Motor neuron (in vitro differentiated cells): ENCODE data around the gene PDP2. TPM values are rescaled to one million over a fixed set of nuclear protein-coding genes. Genes with fewer than 3 reads are reported as not detected.

Source experiments
- ATAC-seq, 8 experiments: fragments of 200-7000 bp; cut with Tn5 transposase; replicated peaks in 6 of 8; 2 replicates each; pipeline ENCODE4 v1.8.0; 2021; ENCODE audit warnings: mild to moderate bottlenecking in 8 of 8, moderate library complexity in 8 of 8
- H3K27ac ChIP-seq, 2 donors: fragments of 250-450 bp; sonication (Bioruptor Pico); 2 replicates each; pipeline ENCODE4 v1.9.0; 2021; ENCODE audit warnings: antibody characterized with exemption in 2 of 2, mild to moderate bottlenecking in 2 of 2, moderate library complexity in 1 of 2
- H3K4me1 ChIP-seq, 2 donors: fragments of 250-450 bp; sonication (Bioruptor Pico); replicated peaks in 1 of 2; 2 replicates each; pipeline ENCODE4 v1.6.1; 2021; ENCODE audit warnings: antibody characterized with exemption in 2 of 2, mild to moderate bottlenecking in 2 of 2, moderate library complexity in 1 of 2
- H3K4me3 ChIP-seq, 5 donors: fragments of 250-450 bp; sonication (Bioruptor Pico); 2 replicates each; pipeline ENCODE4 v1.9.0; 2021; ENCODE audit warnings: antibody characterized with exemption in 5 of 5, mild to moderate bottlenecking in 5 of 5, moderate library complexity in 4 of 5
- WGBS, 10 experiments: fragments of 450-650 bp; shearing (Covaris generic); methylation state at CpG; one replicate each; pipeline ENCODE4 v1.0.0; 2022; 5-methylcytosine and 5-hydroxymethylcytosine counted together
- in situ Hi-C, 9 experiments: fragments of 400-800 bp; cut with MboI; loops; one replicate each; pipeline ENCODE4 v1.15.0; 2021; ENCODE audit warnings: low sequenced_read_pairs in 9 of 9, low pct_unique_long_range_greater_than_20kb in 2 of 9; ENCODE audit not compliant: unreplicated experiment in 9 of 9
- total RNA-seq, 8 experiments: library from RNA; unstranded; fragments of 300-600 nt; gene quantifications; 2 replicates each; pipeline versions ENCODE4 v1.2.3 to v1.2.4, GENCODE V29; 2022

The PDP2 gene
- total RNA-seq, 8 experiments from 2014 or later, result 4.3 to 19.0 (median 8.5) TPM

DNA sequence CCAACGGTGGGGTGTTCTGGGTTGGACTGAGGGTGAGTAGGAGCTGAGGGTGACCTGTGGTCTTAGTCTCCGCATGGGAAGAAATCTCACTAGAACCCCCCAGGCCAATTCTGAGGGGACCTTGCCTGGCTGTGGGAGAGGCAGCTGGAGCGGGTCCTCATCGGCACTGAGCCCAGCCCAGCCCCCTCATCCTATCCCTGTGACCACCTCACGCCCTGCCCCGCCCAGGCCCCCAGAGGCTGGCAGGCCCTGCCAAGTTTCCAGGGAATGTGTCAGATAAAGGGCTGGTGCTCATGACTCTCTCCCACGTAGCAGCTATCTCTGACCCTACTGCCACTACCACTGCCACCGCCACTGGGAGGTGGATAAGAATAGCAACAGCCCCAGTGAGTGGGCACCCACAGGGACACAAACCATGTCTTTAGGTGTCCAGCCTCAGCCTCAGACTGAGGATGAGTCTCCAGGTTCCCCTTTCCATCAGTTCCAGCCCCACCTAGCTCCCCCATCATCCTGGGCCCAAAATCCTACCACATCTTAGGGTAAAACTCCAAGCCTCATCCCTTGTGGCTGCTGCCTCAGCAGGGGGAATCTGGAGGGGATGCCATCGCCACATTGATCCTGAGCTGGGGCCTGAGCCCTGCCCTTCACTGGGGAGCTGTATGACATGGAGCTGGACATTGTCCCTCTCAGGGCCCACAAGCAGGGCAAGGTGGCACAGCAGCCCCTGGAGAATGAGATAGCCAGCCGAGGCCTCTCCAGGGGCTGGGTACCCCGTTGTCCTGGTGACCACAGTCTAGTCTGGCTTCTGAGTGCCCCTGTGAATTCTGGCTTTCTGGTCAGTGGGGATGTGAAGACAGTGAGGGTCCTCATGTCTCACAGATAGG lies 23.5 kb downstream of the PDP2 start:
- Histone ChIP-seq H3K4me1 (peaks cover 25 to 40% of the 10 kb centered on the region in 2 donors), H3K4me3 (no peak overlapping the region), H3K27ac (no peak overlapping the region)
- no peak for ATAC-seq
- in situ Hi-C loops, result no loop called here
- 80 to 100% (median 92%) methylated on average over 1 to 4 of the region's 11 CpGs; no CpG with 5 or more reads in 7 of the 10 experiments for WGBS, 10 experiments

GRCh38 chr16:66904428-66904845 lies 24.1 kb downstream of the PDP2 start:
- 67 to 90% (median 71%) methylated on average over 1 to 2 of the region's 13 CpGs; no CpG with 5 or more reads in 7 of the 10 experiments for WGBS, 10 experiments
- no peak for ATAC-seq
- H3K4me1 ChIP-seq, result peaks cover 22 to 36% of the 10 kb centered on the region in 2 donors
- H3K27ac ChIP-seq, result no peak overlapping the region
- in situ Hi-C loops, result no loop called here
- H3K4me3 ChIP-seq, result no peak overlapping the region

DNA sequence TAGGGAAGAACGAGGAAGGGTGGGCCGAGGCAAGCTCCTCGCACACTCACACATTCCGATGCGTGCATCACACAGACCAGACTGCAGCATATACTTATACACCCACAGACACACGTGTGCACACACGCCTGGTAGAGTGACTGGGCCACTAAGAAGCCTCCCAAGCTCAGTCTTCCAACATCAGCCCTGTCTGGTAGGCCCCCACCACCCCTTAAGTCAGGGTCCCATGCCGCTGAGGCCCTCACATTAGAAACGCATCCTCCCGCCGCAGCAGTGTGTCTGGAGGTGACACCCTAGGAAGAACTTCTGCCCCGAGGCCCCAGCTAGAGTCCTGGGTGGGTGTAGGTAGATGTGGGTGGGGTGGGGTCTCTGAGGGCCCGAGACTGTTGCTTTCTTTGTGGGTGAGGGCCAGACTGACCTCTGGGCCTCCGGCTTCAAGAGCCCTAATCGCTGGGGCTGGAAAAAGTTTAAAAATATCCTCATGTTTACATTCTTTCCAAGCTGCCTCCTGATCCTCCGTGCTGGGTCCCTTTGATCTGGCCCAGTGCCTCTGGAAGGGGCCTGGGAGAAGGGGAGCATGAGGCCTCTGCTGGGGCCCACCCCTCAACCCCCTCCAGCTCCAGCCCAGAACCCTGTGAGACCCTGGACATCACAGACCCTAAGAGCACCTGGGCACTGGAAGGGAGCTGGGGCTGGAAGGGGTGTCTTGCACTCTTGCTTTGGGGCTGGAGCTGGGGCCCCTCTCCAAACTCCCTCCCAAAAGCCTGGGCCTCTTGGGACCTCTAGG lies 24.7 kb downstream of the PDP2 start:
- 0 to 20% (median 20%) methylated on average over 1 of the region's 16 CpGs; no CpG with 5 or more reads in 7 of the 10 experiments for WGBS, 10 experiments
- in situ Hi-C loops, result no loop called here
- Histone ChIP-seq H3K27ac (peak overlapping the region in 1 of 2 donors; percentile 20), H3K4me3 (no peak overlapping the region), H3K4me1 (peaks cover 16 to 30% of the 10 kb centered on the region in 2 donors)
- ATAC-seq, result no peak

DNA sequence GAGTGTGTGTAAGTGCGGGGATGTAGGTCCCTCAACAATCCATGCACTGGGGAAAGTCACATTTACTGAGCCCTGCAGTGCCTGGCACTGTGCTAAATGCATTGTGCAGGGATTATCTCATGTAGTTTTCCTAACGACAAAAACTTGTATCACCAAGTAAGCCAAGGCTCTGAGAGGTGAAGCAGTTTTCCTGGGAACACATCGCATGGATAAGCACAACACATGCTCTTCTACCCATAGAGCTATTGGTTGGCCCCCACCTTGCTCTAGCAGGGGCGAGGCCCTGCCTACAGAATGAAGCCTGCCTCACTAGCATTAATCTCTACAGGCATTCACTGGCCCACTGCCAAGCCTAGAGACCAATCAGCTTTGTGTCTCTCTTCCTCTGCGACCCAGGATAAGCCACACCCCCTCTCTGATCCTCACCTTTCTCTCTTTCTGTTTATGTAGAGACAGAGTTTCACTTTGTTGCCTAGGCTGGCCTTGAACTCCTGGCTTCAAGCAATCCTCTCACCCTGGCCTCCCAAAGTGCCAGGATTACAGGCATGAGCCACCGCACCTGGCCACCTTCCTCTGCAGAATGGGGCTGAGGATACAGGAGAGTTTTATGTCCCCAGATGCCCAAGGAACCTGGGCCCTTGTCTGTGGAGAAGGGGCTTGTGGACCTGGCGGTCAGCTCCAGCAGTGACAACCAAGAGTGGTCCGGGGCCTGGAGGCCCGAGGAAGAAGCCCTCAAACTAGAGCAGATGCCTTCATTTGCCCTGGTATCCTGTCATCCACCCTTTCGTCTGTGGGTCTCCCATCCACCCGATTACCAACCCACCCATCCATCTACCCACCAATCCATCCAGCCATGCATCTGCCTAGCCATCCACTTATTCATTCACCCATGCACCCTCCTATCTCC lies 25.6 kb downstream of the PDP2 start:
- Histone ChIP-seq H3K4me3 (no peak overlapping the region), H3K4me1 (peaks cover 8 to 22% of the 10 kb centered on the region in 2 donors), H3K27ac (peak overlapping the region in 1 of 2 donors; percentile 20)
- in situ Hi-C loops, result no loop called here
- 40 to 95% (median 65%) methylated on average over 1 to 10 of the region's 11 CpGs; no CpG with 5 or more reads in 2 of the 10 experiments for WGBS, 10 experiments
- peak; percentile 31 to 76 (median 52) for ATAC-seq

DNA sequence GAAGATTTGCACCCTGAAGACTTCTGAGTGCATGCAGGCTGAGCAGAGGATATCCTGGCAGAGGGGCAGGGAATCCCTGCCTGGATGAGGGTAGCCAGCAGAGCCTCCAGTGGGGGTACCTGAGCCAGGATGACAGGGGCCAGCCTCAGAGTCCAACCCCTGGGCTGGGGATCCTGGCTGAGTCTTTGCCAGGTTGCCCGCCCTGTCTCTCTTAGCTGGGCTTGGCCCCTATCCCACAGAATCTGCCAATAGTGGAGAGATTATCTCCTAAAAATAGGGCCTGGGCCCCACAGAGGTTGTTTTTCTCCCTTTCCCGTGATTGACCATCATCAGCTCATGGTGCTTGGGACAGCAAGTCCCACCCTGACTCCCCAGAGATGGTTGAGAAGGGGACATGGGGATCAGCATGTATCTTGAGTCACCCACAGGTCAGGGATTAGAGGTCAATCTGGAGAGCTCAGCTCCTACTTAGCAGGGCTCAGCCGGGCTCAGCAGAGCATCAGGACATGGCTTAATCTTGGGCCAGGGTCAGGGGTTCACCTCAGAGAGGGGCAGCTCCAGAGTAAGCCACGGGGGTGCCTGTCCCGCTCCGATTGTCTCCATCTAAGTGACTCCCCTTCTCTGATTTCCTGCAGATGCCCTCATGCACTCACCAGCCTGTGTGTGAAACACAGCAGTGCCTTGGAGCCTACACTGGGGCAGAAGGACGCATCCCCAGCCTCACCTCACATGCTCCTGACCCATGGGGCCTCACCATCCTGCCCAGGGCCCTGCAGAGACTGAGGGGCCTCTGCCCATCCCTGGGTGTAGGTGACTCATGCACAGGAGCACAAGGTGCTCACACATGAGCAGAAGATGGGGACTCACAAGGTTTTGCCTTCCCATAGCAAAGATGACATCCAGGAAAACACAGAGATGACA lies 26.9 kb downstream of the PDP2 start:
- in situ Hi-C loops, result no loop called here
- Histone ChIP-seq H3K4me3 (no peak overlapping the region), H3K4me1 (peaks cover 2 to 15% of the 10 kb centered on the region in 2 donors), H3K27ac (no peak overlapping the region)
- 0 to 60% (median 52%) methylated on average over 1 to 3 of the region's 7 CpGs; no CpG with 5 or more reads in 6 of the 10 experiments for WGBS, 10 experiments
- no peak for ATAC-seq

- 50% methylated on average over 1 of the region's 3 CpGs; no CpG with 5 or more reads in 9 of the 10 experiments for WGBS, 10 experiments
- no peak for ATAC-seq
- in situ Hi-C loops, result no loop called here
- Histone ChIP-seq H3K27ac (no peak overlapping the region), H3K4me3 (no peak overlapping the region), H3K4me1 (peaks cover 2 to 15% of the 10 kb centered on the region in 2 donors)
Measured at GRCh38 chr16:66908116-66908515, 27.8 kb downstream of the PDP2 start.

DNA sequence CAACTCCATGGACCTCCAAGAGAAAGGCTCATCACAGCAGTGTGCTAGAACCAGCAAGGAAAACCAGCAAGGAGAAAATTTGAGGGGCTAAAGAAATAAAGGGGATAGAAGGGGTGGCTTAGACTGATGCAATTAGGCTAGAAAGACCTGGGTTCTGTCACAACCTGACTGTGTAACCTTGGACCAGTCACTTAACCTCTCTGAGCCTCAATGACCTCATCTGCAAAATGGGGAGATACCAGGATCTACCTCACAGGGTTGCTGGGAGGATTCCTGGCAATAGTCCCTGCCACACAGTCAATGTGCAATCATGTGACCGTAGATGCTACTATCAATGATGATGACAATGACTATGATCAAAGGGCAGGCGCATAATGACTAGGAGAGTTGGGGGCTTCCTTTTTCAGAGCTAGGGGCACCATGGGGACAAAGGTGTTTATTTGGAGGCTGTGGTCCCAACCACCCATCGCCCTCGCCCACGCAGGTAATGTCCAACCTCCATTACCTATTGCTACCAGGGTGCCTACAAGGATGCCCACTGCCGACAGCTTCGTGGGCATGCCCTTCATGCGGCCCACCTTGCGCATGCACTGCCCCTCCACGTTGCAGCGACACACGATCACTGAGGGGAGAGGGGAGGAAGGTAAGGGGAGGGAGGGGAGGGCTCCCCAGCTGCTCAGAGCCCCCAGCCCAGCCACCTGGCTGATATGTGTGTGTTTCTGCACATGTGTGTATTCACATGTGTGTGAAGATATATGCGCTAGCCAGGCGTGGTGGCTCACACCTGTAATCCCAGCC lies 28.6 kb downstream of the PDP2 start:
- H3K4me3 ChIP-seq, result no peak overlapping the region
- 20 to 100% (median 76%) methylated on average over 1 to 2 of the region's 14 CpGs; no CpG with 5 or more reads in 4 of the 10 experiments for WGBS, 10 experiments
- no peak for ATAC-seq

GRCh38 chr16:66910175-66910940 lies 30.0 kb downstream of the PDP2 start:
- in situ Hi-C loops, result no loop called here
- Histone ChIP-seq H3K4me1 (peaks cover 2 to 12% of the 10 kb centered on the region in 2 donors), H3K27ac (no peak overlapping the region), H3K4me3 (no peak overlapping the region)
- 53 to 83% methylated on average over 1 to 3 of the region's 14 CpGs; no CpG with 5 or more reads in 8 of the 10 experiments for WGBS, 10 experiments
- peak in 3 of 8 experiments; percentile 5 to 6 (median 6) for ATAC-seq

More for the DNA sequence above, 28.6 kb downstream of the PDP2 start:
- in situ Hi-C loops, result no loop called here
- Histone ChIP-seq H3K27ac (no peak overlapping the region), H3K4me1 (peaks cover 2 to 19% of the 10 kb centered on the region in 2 donors)

DNA sequence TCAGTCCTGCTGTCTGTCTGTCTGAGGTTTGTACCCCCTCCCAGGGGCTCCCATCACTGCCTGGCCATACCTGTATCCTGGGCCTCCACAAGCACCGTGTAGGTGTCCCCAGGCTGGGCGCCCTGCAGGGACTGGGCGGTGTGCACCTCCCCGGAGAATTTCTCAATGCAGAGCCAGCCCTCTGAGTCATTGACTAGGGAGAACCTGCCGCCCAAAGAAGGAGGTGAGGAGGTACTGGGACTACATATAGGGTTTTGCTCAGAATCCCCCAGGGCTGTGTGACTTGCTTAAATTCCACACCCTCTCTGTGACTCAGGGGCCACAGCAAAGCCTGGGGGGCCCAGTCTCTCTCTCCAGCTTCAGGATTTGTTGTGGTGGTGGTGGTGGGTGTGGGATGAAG lies 30.8 kb downstream of the PDP2 start:
- peaks cover 0 to 4% of the 10 kb centered on the region in 2 donors for H3K4me1 ChIP-seq
- H3K27ac ChIP-seq, result no peak overlapping the region
- 30 to 60% methylated on average over 1 to 4 of the region's 5 CpGs; no CpG with 5 or more reads in 8 of the 10 experiments for WGBS, 10 experiments
- peak in 2 of 8 experiments; percentile 81 to 88 for ATAC-seq
- in situ Hi-C loops, result no loop called here
- no peak overlapping the region for H3K4me3 ChIP-seq

DNA sequence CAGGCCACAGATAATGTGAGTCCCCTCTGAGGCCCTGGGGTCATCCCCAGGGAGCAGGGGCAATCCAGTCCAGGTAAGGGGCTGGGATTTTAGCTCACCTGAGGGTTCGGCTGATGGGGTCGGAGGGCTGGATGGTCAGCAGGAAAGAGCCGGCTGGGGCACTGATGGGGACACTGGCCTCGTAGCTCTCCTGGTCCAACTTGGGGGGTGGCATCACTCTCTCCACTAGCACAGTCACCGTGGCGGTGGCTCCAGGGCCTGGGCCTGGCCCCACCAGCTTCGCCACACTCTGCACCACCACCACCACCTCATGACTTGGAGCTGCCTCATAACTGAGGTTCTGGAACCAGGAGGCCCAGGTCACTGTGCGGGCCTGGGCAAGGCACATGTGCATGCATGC lies 31.5 kb downstream of the PDP2 start:
- Histone ChIP-seq H3K4me1 (peaks cover 0 to 4% of the 10 kb centered on the region in 2 donors), H3K27ac (no peak overlapping the region), H3K4me3 (no peak overlapping the region)
- 90 to 100% (median 100%) methylated on average over 1 to 2 of the region's 8 CpGs; no CpG with 5 or more reads in 6 of the 10 experiments for WGBS, 10 experiments
- ATAC-seq, result no peak
- in situ Hi-C loops, result no loop called here
